ENCODE results near the gene GREM2.

The GREM2 gene

DNA sequence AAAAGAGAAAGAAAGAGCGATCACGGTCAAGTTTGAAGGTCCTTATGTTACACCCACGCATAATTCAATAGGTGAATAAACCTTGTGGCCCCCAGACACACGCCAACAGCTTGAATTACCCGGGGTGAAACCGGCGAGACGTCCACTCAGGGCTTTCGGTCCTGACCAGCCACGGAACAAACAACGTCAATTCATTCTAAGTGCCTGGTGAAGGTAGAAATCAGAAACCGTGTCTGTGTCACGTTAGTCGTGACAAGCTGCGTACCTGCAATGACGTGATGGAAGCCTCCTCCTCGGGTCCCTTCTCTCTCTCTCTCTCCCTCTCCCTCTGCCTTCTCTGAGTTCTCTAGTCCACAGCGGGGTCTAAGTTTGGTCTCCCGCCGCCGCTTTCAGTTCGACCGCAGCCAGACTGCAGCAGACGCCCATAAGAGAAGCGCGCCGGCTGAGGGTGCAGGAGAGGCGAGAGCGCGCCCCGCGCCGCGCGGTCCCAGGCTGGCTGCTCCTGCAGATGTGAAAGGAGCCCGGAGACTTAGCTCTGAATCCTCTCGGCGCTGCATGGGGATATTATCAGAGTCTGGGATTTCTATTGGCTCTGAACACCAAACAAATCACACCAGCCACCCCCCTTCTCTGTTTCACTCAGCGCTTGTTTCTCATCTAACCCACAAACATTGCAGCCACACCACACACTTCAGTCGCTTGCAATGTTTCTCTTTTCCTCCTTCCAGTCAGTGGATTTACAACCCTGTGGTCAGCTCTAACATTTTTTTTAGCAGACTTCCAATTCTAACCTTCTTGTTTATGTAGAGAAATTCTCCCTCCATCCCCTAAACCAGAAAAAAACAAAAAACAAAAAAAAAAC, at the start of gene GREM2:
Gene GREM2, minus strand, starts transcription at position 537 of the 862 bp plus-strand sequence. CDS start 118,680 bp downstream, outside the sequence.
- DNase-seq: peak; percentile 74

DNA sequence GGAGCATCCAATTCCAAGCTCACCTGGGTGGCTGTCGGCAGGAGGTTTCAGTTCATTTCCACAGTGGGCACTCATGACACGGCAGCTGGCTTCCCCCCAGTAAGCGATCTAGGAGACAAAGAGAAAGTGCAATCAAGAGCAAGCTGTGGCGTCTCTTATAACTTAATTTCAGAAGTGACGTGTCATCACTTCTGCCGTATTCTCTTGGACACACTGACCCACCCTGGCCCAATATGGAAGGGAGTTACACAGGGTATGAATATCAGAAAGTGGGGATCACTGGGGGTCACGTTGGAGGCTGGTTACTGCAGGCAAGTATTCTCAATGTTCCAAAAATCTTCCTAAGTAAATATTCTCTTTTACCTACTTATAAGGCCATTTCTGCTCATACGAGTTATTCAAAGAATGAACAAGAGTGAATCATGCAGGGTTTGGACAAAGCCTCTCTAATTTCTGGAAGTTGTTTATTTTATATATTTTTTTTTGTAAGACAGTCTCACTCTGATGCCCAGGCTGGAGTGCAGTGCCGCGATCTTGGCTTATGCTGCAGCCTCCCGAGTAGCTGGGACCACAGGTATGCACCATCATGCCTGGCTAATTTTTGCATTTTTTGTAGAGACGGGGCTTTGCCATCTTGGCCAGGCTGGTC, 46.5 kb upstream of the GREM2 start:
- DNase-seq: no peak

DNA sequence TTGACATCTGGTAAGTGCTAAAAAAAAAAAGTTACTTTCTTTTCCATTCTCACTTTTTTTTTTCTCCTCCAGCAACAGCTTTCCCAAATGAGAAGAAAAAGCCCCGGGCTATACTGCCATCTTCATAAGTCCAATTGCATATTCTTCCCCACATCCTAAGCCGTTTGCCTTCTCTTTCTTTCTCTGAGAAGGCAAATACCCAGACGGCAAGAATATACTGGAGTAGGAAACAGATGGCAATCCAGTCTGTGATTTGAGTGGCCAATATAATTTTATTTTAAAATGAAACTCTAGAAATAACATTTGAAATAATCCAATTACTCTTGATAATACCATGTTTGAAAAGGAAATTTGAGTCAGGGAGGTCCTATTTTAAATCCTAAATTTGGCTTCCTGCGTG, 44.6 kb upstream of the GREM2 start:
- no peak for DNase-seq

DNA sequence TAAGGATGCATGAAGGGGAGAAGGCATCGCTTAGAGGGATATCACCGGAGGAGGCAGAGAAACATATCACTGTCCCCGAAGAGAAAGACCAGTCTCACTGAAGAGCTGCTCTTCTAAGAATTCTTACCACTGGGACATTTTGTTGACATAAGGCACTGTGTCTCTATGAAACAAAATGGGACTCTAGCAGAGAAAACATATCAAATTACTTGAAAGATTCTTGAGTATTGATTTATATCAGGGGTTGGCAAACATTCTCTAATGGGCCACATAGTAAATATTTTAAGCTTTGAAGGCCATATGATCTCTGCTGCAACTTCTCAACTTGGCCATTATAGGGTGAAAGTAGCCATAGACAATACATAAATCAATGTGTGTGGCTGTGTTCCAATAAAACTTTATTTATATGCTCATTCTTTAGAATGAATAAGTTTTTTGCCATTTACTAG, 41.0 kb upstream of the GREM2 start:
- no peak for DNase-seq

DNA sequence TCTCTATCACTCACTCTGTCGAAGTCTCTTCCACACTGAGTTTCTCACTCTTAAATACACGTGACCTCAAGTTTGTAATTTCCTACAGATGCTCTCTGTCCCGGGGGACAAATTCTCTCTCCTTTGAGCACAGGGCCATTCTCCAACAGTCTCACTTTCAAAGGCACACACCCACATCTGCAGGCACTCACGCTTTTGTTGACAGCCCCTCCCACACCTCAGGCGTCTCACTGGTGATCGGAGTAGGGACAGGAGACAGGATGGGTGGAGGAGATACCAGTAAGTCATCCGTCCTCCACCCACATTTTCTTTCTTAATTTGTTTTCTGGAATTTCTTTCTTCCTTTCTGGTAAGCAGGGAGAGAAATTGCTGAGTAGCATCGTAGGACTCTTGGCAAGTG, 40.6 kb upstream of the GREM2 start:
- DNase-seq: no peak

DNA sequence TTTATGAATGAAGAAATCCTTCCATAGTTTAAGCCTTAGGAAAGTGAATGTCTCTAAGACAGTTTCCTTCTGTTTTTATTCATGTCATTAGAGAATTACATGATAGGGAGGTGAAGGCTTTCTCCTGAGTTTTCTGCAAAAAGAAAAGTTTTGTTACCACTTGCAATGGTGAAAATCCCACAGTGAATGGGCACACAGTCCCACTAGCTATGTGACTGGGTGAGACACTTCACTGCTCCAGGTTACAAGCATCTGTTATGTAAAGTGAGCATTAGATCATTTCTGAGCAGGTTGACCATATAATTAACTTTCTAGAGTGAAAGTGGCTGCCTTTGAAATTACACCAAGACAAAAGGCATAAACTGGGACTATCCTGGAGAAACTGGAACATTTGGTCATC, 38.9 kb upstream of the GREM2 start:
- no peak for DNase-seq

DNA sequence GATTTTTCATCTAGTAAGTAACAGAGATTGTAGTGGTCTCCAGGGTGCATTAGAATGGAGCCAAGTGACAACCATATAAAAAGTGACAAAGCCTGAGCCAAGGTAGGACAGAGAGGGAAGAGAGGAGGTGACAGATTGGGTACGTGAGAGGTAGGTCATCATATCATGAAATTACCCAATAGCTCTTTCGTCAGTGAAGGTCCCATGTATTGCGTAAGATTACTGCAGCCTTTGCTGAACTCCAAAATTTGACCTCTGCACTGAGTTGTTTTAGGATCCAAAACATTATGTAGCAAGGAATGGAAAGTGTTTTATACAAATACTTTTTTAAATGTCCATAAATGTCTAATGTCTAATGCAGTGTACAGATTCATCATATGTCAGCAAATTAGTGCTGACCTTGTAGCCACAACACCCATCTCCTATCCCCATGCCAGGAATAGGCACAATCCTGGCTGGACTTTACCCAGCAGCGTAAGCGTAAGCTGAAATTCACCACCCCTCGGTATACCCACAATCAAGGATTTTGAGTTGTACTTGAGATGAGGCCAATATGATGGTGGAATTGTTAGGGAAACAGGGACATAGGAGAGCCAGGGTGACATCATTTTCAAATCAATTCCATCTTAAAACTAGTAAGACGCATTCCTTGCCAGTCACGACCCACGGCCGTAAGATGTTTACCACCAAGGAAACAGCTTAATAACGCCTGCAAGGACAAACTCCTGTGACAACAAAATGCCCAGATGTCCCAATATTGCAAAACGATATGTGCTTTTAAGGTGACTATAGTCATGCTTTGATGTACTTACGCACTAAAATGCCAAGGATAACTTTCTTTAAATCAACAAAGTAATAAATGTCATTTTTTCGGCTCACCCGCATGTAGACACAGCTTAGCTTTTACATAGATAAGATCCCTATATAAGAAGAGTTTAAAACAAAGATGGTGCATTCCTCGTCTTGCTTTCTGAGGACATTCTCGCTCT, 38.1 kb upstream of the GREM2 start:
- no peak for DNase-seq

DNA sequence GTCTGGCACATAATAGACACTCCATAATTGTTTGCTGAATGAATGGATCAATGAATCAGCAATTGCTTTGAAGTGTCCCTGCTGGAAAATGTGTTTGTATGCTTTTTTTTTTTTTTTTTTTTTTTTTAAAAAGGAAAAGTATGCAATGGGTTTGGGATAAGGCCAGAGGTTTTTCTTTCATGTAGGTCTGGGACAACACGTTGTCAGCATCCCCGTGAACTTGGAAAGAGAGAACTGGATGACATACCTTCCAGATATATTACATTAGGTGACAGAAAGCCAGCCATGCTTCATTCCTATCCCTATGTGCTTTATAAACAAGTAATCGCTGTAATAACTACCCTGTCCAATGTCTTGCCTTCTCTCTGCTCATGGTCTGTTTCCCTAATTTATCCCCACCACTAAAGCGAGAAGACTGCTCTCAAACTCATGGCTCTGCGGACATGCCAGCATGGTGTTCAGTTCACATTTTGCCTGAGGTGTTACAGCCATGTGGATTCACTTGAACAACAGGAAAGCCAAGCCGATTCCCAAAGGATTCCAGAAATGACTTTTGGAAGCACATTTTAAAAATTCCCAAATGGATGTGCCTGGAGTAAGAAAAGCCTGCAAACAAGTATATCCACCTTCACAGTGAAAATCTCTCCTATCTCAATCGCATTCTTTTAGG, 34.8 kb upstream of the GREM2 start:
- no peak for DNase-seq

DNA sequence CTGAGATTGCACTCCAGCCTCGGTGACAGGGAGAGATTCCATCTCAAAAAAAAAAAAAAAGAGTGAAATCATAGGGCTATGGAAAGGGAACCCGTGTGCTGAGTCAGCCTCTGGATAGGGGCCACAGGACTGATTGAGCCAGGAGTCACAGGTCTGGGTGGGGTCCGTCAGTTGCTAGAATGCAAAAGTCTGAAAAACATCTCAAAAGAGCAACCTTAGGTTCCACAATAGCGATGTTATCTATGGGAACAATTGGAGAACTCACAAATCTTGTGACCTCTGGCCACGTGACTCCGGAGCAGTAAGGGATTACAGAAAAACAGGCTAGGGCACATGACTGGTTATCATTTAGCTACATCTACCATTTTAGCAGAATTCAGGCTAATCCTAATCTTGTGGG, 32.8 kb upstream of the GREM2 start:
- DNase-seq: no peak

DNA sequence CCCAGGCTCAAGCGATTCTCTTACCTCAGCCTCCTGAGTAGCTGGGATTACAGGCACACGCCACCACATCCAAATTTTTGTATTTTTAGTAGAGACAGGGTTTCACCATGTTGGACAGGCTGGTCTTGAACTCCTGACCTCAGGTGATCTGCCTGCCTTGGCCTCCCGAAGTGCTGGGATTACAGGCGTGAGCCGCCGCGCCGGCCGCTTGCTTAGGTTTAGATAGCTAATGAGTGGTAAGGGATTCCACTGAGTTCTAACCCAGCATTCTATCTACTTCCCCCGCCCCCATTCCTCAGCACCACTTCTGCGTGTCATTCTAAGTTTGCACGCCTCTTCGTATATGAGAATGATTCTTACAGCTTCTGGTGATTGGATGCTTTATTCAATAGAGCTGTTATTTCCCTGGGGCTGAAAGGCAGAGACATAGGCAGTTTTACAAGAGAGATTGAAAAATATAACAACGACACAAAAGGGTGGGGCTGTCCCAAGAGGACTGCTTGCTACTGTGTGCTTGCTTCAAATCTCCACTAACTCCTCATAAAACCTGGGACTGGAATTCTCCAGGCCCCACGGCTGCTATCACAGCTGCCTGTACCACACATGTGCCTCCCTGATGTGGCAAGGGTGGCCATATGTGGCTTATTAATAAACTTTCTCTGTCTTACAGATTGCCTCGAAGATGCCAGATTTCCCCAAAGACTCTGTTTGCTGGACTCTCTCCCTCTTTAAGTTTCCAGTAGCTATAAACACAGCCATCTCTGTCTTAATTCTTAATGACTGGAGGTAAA, 23.7 kb upstream of the GREM2 start:
- no peak for DNase-seq

DNA sequence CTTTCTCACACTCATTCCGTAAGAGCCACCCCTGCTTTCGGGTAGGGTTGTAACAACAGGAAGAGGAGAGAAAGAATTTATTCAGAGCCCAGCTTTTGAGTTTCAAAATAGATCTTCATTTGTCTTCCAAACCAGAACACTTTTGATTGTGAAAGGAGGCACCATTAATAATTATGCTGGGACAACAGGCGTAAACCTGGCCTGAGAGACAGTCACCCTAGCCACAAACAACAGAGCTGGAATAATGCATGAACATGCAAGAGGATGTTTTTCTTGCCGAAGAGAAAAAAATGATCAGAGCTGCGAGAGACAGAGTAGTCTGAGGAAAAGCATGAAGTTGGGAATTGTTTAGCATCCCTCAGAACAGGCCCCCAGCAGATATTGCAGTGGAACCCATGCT, 18.5 kb upstream of the GREM2 start:
- DNase-seq: no peak

DNA sequence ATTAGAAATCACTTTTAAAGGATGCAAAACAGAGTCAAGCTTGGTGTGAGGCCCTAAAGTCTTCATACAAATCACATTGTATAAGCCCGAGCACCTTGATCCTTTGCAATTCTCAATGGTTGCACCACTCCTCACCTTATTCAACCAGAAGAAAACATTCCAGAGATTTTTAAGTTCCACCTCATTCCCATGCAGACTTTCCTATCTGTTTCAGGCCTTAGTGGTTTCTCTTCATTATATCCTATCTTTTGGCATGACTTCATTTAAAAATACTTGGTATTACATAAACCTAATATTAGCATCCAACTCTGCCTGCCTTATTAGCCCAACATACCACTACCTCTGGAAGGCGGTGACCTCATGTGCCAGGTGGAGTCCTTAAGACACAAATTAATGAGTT, 9.3 kb upstream of the GREM2 start:
- no peak for DNase-seq

DNA sequence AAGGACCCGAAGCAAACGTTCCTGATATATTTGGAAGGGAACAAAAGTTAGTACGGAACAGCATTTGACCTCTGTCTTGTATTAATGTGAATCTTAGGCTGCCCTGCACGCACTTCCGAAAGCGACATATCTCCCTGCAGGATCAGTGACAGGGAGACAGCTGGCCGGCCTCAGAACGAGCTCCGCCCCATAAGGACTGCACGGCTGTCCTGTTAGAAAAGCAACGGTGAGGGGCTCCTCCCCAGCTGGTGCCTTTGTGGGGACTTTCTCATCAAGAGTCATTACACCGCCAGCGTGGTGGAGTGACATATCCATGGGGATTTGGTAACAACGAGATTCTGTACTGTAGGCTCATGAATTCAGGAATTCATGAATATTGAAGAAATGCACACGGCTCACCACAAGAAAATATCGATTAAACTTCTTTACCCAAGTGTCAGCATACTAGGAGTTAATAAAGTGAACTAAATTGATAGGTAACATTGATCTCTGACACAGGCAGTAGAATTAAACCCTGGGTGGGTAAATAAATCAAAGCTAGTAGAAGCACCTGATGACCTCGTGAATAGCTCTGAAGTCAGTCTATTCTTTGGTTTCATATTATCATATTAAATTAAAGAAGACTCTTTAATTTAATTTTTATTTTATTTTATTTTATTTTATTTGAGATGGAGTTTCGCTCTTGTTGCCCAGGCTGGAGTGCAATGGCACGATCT, 8.1 kb upstream of the GREM2 start:
- DNase-seq: no peak

DNA sequence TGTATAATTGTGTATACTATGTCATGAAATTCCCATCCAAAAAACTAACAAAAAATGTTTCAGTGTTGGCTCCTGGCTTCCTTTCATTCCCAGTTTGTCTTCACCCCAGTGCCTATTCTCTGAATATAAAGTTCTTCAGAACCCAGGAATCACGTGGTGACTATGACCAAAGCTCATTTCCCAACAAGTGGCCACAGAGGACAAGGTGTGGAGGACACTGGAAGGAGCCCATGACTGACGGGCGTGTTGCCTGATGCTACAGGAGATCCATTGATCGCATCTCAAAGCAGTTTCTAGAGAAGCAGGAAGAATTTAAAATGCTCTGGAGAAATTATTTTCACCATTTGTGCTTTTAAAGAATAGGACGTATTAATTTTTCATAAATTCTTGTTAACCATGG, 7.4 kb upstream of the GREM2 start:
- DNase-seq: no peak

DNA sequence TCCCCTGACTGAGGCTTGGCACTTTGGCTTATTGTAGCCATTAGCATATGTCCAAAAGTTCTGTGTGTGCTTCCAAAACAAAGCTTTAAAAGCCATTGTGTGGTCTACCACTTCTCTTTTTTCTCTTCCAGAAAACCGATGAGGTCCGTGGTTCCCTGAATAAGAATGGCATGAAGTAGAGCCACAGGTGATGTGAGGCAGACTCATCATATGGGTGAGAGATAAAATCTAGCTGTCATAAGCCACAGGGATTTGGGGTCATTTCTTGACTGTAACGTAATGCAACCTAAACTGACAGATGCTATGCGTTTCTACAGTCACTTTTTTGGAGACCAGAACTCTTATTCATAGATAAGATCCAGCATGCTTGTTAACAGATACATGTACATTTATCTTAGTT, 7.0 kb upstream of the GREM2 start:
- DNase-seq: no peak

DNA sequence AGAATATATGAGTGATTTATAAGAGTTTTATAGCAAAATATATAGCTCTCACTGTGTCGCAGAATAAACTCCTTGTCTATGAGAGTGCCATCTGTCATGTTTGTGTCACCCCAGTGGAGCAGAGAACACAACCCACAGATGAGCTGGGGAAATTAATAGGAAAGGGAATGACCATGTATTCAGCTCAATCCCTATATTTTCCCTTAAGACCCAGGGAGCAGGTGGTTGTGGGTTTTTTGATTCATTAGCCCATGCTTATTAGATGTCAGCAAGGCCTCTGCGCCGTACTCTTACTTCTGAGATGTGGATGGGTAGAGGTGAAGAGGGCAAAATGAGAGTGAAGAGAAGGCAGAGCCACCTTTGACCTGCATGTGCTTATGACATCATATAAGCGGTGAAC, 4.1 kb upstream of the GREM2 start:
- no peak for DNase-seq

DNA sequence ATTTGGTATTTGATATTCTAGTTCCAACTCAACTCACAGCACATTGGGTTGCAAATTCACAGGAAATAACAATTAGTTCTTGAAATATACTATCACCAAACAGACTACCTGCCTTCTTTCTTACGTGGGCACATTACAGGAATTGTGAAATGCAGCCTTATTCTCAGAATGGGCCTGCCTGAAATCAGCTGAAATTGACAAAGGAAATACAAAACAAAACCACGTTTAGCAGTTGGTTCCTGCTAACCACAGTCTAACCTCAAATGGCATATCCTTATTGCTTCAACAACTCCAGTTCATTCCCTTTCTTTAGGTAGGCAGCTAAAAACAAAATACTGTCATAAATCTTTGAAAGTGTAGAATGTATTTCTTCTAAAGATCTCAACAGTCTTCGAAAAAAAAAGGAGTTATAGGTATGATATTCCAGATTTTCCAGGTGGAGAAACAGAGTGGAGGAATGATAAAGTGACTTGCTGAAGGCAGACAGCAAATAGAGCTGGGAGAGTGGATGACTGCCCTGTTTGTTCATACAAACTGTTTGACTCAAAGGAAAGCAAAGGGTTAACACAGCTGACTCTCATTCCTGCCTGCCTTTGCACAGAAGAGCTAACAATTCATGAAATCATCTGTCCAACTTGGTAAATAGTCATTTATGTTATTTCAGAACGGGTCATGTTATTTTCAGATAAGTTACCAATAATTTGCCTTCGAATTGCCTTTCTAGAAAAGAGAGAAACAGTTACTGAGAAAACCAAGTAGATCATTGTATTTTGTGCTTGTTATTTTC, 1.6 kb upstream of the GREM2 start:
- DNase-seq: no peak

DNA sequence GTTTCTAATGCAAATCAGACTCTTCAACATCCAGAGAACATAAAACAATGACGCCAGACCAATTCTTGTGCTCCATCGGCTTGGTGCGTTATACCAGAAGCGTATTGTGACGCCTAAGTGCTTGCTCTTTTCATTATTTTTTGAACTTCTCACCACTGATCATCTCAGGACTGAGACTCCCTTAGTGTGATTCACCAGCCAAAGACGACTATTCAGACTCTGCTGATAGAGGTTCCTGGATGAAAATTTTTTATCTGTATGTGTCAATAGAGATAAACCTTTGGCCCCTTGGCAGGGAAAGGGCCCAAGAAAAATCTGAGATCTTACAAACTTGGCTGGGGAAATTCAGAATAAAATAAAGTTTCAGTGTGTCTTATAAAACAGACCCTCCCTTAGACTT, 856 bp upstream of the GREM2 start:
- DNase-seq: no peak

DNA sequence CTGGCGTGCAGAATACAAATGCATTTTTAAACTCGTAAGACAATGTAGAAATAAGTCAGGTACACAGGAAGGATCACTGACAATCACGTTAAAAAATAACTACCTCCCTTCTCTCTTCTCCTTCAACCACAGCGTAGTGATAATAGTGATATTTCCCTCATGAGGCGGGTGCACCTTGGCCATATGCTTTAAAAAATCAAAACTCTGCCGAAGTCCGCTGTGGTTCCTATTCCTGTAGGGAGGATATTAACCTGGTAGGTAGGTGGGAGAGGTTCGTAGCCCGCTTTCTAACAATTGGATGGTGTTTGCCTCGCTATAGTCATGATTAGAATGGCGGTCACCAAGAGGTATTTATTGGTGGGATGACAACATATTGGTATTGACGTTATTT, 732 bp downstream of the GREM2 start:
- no peak for DNase-seq

DNA sequence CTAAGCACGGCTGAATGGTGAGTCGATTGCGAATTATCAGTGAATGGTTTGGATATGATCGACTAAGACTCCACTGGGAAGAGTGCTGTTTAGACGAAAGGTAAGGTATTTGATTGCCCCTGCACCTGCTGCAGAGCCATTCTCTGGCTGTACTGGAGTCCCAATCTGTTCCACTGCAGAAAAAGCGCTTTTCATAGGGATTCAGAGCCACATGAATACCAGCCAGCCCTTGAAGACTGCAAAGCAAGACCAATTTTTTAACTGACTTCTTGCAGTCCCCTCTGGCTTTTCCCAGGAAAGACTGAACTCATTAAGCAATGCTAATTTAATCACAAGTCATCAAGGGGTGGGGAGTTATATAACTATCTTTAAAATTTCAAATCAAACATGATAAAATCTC, 1.3 kb downstream of the GREM2 start:
- DNase-seq: no peak

All from activated effector memory CD4-positive, alpha-beta T cell treated with anti-CD3 and anti-CD28 coated beads, Interleukin-2, amount 50 U/mL, for 16 hours (primary cell).